Fibroblast of peridontal ligament (primary cell): ENCODE data around the gene TUBGCP5.
"Not testable (repeated sequence)": the region's sequence is repeated elsewhere in the genome, so short reads cannot be mapped to it uniquely, and the experiment has no call there.

Experiments used
- DNase-seq: peaks from one replicate; pipeline ENCODE4 v3.0.0-alpha.2; 2010; ENCODE audit errors: extremely low read depth

Gene TUBGCP5

GRCh38 chr15:23039143-23039916 is at the start of gene TUBGCP5:
Gene TUBGCP5 (minus strand): TSS chr15:23039569. CDS start chr15:23039543, 26 bp downstream.
- peak; percentile 98 for DNase-seq

- no peak for DNase-seq
Measured at GRCh38 chr15:23083115-23083514, 43.7 kb upstream of the TUBGCP5 start.

- DNase-seq: not testable (repeated sequence)
Measured at GRCh38 chr15:23081996-23082737, 42.8 kb upstream of the TUBGCP5 start.

GRCh38 chr15:23081271-23081670 is 41.9 kb upstream of the TUBGCP5 start:
- no peak for DNase-seq

GRCh38 chr15:23079766-23080165 is 40.4 kb upstream of the TUBGCP5 start:
- DNase-seq: no peak

GRCh38 chr15:23075927-23076326 is 36.6 kb upstream of the TUBGCP5 start:
- DNase-seq: no peak

GRCh38 chr15:23074684-23075083 is 35.3 kb upstream of the TUBGCP5 start:
- DNase-seq: peak; percentile 15

GRCh38 chr15:23073890-23074646 is 34.7 kb upstream of the TUBGCP5 start:
- no peak for DNase-seq

- DNase-seq: no peak
Measured at GRCh38 chr15:23072633-23073032, 33.3 kb upstream of the TUBGCP5 start.

GRCh38 chr15:23069496-23070166 is 30.3 kb upstream of the TUBGCP5 start:
- DNase-seq: no peak

GRCh38 chr15:23067416-23067815 is 28.0 kb upstream of the TUBGCP5 start:
- DNase-seq: no peak

- no peak for DNase-seq
Measured at GRCh38 chr15:23065836-23066235, 26.5 kb upstream of the TUBGCP5 start.

- no peak for DNase-seq
Measured at GRCh38 chr15:23064156-23064555, 24.8 kb upstream of the TUBGCP5 start.

GRCh38 chr15:23057707-23058106 is 18.3 kb upstream of the TUBGCP5 start:
- no peak for DNase-seq

- DNase-seq: no peak
Measured at GRCh38 chr15:23055316-23055715, 15.9 kb upstream of the TUBGCP5 start.

- DNase-seq: no peak
Measured at GRCh38 chr15:23052522-23052921, 13.2 kb upstream of the TUBGCP5 start.

GRCh38 chr15:23050708-23051107 is 11.3 kb upstream of the TUBGCP5 start:
- DNase-seq: no peak

GRCh38 chr15:23049984-23050628 is 10.7 kb upstream of the TUBGCP5 start:
- no peak for DNase-seq

GRCh38 chr15:23048572-23049282 is 9.4 kb upstream of the TUBGCP5 start:
- DNase-seq: not testable (repeated sequence)

- not testable (repeated sequence) for DNase-seq
Measured at GRCh38 chr15:23043987-23044386, 4.6 kb upstream of the TUBGCP5 start.

GRCh38 chr15:23043535-23043934 is 4.2 kb upstream of the TUBGCP5 start:
- not testable (repeated sequence) for DNase-seq
